ENCODE data around the gene COG5. TPM values are rescaled to one million over a fixed set of nuclear protein-coding genes. Genes with fewer than 3 reads are reported as not detected.

COG5 gene
- total and polyA plus RNA-seq, 9 of the 15 experiments (the other 6 are each of a cell fraction or from before 2014, with no cell fraction given), result 15.3 to 75.1 (median 56.4) TPM

DNA sequence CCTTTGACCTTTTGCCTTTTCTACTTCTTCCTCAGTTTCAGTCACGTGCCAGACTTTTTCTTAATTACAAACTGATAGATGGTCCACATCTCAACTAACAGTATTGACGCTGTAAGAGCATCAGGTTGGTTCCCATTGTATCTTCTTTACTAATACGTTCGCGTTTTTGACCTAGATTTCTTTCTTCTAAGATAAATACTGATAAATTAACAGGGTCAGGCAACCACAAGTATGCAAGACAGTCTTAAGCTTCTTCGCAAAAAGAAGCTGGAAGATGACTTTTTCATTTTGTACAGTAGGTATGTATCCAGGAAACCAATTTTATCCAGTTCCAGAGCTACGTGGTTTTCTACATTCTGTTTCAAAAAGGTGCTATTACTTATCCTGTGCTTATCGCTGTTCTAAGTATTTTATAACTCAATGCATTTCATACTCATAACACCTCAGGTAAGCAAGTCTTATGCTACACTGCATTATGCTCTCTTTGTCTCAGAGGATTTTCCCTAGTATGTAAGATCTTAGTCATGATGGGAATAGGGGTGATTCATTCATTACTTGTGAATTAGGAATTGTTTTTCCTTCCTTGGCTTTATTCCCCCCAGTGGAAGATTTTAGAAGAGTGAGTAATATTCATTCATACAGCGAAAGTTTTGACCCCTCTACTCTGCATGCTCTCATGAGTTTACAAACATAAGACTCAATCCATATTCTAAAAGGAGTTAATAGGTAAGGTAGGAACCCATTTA is 1.0 kb upstream of the COG5 start (continued):
- TF ChIP-seq ZBTB11 (CRISPR knock-in tag; IDR thresholded peaks at IDR 0.05) (0 out of 6 replicates have a peak, but pooled peaks of 1 of the 3 experiments have one; percentile 10), KLF1 (tag; IDR thresholded peaks at IDR 0.05) (no peak), NFE2 (IDR thresholded peaks at IDR 0.05; ENCODE audit: low read depth) (no peak), SLC30A9 (CRISPR knock-in tag; IDR thresholded peaks at IDR 0.05) (0 out of 2 replicates have a peak, but pooled peaks have one; percentile 45), ZNF3 (CRISPR knock-in tag; IDR thresholded peaks at IDR 0.05) (no peak), COPS2 (conservative IDR thresholded peaks at IDR 0.05) (no peak), TAL1 (IDR thresholded peaks at IDR 0.05) (no peak), ZKSCAN1 (IDR thresholded peaks at IDR 0.05; ENCODE audit: low read depth, low read length) (no peak), CEBPZ (IDR thresholded peaks at IDR 0.05; ENCODE audit: borderline replicate concordance, low read depth, low read length) (no peak), NCOR1 (IDR thresholded peaks at IDR 0.05) (no peak), NFYB (IDR thresholded peaks at IDR 0.05; ENCODE audit: extremely low read depth, insufficient read length) (no peak), TBP (optimal IDR thresholded peaks at IDR 0.05; ENCODE audit: low read depth, low read length) (no peak), SOX6 (IDR thresholded peaks at IDR 0.05) (no peak), GTF2E2 (tag; IDR thresholded peaks at IDR 0.05) (0 out of 2 replicates have a peak, but pooled peaks have one; percentile 11), ZSCAN29 (IDR thresholded peaks at IDR 0.05) (0 out of 2 replicates have a peak, but pooled peaks have one; percentile 32), JUN (IDR thresholded peaks at IDR 0.05; ENCODE audit: borderline replicate concordance, low read depth, low read length) (no peak), JUN (CRISPR knock-in tag; IDR thresholded peaks at IDR 0.05; ENCODE audit: borderline replicate concordance) (no peak)
- TF ChIP-seq, protein P1, sequence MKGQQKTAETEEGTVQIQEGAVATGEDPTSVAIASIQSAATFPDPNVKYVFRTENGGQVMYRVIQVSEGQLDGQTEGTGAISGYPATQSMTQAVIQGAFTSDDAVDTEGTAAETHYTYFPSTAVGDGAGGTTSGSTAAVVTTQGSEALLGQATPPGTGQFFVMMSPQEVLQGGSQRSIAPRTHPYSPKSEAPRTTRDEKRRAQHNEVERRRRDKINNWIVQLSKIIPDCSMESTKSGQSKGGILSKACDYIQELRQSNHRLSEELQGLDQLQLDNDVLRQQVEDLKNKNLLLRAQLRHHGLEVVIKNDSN (CRISPR knock-in tag; IDR thresholded peaks at IDR 0.05), result peak; percentile 73; the same call in 1 of the 2 replicates
- TF ChIP-seq, protein P2, sequence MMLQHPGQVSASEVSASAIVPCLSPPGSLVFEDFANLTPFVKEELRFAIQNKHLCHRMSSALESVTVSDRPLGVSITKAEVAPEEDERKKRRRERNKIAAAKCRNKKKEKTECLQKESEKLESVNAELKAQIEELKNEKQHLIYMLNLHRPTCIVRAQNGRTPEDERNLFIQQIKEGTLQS (IDR thresholded peaks at IDR 0.05), result no peak
- TF ChIP-seq, protein P2 (CRISPR knock-in tag; conservative IDR thresholded peaks at IDR 0.05), result no peak
